Choroid plexus epithelial cell (primary cell): ENCODE data around the gene SMOC2.

Source experiments
- DNase-seq: peaks from one replicate; pipeline ENCODE4 v3.0.0-alpha.2; 2010; ENCODE audit warnings: low read depth
- H3K4me3 ChIP-seq: 2 replicates; pipeline ENCODE4 v1.5.1; 2011; ENCODE audit warnings: low read depth, mild to moderate bottlenecking, control low read depth, low read length, moderate library complexity
- CTCF ChIP-seq: conservative IDR thresholded peaks from 2 replicates; pipeline ENCODE4 v1.5.1; 2011; ENCODE audit warnings: low read depth, mild to moderate bottlenecking, control low read depth, inconsistent platforms, low read length, moderate library complexity

Gene SMOC2

GRCh38 chr6:168442646-168443045, 1.7 kb downstream of the SMOC2 start:
- no peak overlapping the region for H3K4me3 ChIP-seq
- no peak for DNase-seq
- TF ChIP-seq CTCF: no peak

- DNase-seq: no peak
- TF ChIP-seq CTCF: no peak
- no peak overlapping the region for H3K4me3 ChIP-seq
Observed at GRCh38 chr6:168447282-168447681, 6.3 kb downstream of the SMOC2 start.

- H3K4me3 ChIP-seq: no peak overlapping the region
- TF ChIP-seq CTCF: no peak
- no peak for DNase-seq
Observed at GRCh38 chr6:168447700-168448099, 6.7 kb downstream of the SMOC2 start.

GRCh38 chr6:168448243-168448855, 7.4 kb downstream of the SMOC2 start:
- no peak for TF ChIP-seq CTCF
- DNase-seq: no peak
- no peak overlapping the region for H3K4me3 ChIP-seq

GRCh38 chr6:168450917-168451316, 9.9 kb downstream of the SMOC2 start:
- DNase-seq: no peak
- no peak for TF ChIP-seq CTCF
- H3K4me3 ChIP-seq: no peak overlapping the region

- peak; percentile 35 for TF ChIP-seq CTCF
- no peak for DNase-seq
Observed at GRCh38 chr6:168451805-168452517, 11.0 kb downstream of the SMOC2 start.

More at GRCh38 chr6:168451805-168452517, 11.0 kb downstream of the SMOC2 start:
- no peak overlapping the region for H3K4me3 ChIP-seq
